ENCODE results near the gene MARK2.

MARK2 gene

DNA sequence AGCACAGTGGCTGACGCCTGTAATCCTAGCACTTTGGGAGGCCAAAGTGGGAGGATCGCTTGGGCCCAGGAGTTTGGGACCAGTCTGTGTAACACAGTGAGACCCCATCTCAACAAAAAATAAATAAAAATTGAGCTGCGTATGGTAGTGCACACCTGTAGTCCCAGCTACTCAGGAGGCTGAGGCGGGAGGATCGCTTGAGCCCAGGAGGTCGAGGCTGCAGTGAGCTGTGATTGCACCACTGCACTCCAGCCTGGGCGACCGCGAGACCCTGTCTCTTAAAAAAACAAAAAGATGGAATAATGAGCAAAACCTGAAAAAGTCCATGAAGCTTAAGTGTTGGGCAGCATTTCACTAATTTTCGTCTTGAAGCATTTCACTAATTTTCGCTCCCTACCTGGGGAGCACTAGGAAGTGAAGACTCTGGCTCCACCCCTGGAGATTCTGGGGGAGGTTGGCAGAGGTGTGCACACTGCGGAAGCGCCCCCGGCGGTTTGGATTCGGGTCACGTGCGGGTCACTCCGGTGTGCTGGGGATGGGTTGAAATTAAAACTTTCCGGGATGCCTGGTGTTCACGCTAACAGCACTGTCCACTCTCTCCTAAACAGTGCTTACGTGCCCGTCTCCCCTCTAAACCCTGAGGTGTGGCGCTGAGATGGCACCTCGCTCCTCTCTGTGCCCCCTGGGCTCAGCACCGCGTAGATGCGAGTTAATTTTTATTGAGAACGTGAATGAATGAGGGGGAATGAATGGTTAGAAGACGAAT is 99.0 kb downstream of the MARK2 start:
- DNase-seq, result no peak

DNA sequence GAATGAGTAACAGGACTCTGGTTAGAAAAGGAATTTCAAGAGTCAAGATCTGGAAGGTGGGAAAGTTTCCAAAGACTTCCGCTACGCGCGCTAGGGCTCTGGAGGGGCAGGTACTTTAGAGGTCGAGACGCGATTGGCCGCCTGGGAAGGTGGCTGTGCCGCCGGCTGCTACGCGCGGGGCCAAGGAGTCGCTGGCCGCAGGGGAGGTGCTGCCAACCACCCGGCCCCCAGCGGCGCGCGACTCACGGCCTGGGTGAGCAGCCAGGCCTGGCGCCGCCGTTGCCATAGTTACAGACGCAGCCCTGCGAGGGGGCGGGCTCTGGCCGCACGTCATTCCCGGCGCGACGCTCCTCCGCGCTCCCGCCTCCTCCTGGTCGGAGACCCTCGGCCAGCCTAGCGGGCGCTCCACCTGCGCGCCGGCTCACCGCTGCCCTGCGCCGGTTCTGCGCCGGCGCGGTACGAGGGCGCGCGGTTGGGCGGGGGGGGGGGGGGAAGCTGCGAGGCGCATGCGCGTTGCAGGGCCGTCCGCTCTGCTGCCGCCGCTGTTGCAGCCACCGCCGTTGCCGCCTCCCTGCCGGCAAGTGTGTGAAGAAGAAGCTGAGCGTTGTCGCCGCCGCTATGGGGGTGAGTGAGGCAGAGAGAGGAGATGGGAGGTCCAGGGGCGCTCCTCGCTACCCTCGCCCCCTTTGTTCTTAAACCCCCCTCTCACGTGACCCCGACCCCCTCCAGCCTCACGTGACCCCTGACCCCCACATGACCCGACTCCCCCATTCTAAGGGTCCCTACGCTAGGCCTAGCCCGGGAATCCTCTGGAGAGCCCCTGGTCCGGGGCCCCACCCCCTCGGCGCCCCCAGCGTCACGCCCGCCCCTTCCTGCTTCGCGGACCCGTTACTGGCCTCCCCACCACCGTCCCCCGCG is 99.8 kb downstream of the MARK2 start, which contains the start of gene NAA40:
TSS of gene NAA40 (plus strand) at position 524 of the 918 bp plus-strand sequence. CDS start at position 619, 95 bp downstream.
- peak; percentile 71 for DNase-seq

DNA sequence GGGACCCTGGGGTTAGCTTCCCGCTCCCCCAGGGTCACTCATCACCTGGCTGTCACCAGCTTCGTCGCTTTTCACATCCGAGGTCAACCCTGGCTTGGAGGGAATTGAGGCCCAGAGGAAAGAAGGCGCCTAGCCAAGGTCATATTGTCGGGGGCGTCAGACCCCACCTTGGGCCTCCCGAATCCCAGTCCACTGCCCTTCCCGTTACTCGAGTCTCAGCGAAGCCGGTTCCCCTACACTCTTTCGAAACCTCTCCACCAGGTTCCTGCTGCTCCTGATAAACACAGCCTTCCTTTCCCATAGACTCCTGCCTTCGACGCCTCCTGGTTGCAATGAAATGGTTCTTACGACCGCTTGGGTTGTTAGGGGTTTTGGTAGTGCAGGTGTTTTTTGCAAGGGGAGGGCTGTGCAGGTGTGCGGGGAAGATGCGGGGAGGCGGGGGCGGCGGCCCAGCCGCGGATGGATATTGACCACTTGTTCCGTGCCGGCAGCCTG is 100.5 kb downstream of the MARK2 start:
- DNase-seq, result no peak

DNA sequence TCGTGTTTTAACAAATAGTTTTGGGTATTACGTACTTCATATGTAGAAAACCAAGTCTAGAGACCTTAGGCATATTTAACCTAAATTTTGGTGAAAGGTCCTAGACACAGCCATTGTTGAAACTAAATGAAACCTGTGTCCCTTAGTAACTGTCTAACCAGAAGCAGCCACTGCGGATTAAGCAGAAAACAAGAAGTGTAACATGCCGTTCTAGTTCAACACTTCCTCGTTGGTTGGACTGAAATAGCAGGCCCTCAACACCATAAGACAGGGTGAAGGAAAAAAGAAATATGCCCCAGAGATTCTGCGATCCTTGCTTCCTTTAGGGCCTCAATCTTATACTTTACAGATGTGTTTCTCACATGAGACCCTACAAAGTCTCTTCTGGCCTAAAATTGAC is 101.9 kb downstream of the MARK2 start:
- no peak for DNase-seq

DNA sequence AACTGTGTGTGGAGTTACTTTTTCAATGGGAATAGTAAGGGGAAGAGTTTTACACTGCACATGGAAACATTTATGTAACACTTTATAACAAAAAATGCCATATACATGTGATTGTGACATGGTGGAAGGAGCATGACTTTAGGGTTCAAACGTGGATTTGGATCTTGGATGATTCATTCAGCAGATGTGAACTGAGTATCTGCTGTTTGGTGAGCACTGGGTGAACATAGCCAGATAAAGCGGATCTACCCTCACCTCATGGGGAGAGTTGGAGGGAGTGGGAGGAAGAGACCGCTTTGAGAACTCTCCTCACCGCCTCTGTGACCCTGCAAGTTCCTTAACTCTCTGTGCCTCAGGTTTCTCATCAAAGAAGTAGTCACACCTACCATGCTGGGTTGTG is 103.0 kb downstream of the MARK2 start:
- no peak for DNase-seq

DNA sequence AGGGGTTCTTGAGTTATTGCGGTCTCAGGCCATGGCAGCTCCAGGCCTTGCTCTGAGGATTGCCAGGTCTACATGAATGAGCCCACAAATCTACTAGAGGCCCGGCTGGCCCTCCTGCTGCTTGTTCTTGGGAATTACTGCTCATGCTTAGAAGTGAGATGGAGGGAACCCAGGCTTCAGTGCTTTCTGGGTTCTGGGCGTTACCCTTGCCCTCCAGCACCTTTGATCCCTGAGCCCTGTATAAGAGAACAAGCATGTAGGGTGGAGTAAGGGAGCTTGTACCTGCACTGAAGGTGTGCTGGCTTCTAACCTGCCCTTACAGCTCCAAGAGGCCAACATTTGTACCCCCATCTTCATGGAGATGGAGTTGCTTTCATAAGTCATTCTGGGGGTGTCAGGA is 103.9 kb downstream of the MARK2 start:
- no peak for DNase-seq

DNA sequence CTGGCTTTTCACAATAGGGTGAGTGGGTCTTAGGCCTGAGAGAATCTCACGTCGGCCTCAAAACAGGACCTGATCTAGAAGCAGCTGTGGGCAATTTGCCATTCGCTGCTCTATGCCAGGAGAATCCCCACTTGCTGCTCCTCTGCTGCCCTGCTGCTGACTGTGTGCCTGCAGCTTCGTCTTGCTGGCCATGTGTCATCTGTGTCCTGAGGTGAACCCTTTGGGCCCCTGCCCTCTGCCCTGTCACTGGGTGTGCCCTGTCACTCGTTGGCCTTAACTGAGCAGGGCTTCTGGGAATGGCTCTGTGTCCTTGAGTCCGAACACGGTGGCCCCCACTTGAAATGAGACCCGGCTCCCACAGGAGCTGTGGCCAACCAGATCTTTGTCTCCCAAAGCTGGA is 106.1 kb downstream of the MARK2 start:
- DNase-seq, result no peak

DNA sequence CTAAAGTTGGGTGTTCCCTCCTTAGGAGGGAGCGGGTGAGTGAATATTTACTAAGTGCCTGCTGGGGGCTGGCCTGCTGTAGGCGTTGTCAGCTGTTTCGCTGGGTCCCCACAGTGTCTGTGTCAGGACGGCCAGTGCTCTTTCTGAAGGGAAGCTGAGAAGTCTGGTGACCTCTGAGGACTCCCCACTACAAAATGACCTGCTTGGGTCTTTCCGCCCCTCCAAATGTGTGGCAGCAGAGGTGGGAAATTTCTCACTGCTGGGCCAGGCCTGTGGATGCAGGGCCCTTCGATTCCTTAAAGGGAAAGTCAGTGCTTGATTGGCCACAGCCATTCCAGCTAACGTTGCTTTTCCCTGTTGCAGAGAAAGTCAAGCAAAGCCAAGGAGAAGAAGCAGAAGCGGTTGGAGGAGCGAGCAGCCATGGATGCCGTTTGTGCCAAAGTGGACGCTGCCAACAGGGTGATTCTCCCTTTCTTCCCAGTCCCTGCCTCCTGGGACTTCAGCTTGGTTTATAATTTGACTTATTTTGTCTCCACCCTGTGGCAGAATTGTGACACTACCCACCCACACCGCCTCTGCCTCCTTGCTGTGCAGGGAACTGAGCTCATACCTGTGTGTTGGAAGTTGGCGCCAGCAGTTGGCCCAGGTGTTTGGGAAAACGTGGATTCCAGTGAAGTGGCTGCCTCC is 106.7 kb downstream of the MARK2 start:
- DNase-seq, result peak; percentile 38

DNA sequence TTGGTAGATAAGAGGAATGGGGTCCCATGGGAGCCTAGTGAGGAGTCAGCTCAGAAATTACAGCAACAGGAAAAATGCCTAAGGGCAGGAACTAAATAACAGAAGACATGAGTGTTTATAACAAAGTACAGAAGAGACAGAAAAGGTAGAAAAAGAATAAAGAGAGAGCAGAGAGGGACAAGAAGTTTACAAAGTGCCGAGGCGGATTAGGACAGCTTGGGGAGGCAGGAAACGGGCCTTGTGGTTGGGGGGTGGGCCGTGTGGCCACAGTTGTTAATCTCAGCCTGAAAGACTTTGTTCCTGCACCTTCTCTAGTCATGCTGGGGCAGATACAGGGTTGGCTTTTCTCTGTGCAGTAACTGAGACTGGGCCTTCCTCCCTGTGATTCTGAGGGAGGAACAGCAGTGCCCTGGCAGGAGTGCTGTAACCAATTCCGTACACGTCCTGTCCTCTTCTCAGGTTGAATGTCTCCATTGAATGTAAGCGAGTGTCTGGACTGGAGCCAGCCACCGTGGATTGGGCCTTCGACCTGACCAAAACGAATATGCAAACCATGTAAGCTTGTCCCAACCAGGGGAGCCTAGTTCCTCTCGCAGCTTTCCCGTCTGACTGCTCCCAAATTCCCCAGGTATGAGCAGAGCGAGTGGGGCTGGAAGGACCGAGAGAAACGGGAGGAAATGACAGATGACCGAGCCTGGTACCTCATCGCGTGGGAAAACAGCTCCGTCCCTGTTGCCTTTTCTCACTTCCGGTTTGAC is 113.0 kb downstream of the MARK2 start:
- DNase-seq, result no peak

DNA sequence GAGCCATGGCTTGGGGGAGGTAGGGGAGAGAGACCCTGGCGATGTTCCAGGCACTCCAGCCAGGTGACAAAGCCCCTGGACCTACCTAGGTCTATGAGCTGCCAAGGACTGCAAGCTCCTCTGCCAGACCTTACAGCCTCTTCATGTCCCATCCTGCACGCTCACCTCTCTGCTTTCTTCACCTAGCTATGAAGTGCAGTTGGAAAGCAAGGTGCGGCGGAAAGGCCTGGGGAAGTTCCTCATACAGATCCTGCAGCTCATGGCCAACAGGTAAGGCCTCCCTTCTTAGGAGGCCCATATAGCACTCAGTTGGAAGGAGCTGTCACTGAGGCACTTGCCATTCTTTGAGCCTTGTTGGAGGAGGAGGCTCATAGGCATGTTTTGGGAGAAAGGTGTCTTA is 113.7 kb downstream of the MARK2 start:
- DNase-seq, result no peak

DNA sequence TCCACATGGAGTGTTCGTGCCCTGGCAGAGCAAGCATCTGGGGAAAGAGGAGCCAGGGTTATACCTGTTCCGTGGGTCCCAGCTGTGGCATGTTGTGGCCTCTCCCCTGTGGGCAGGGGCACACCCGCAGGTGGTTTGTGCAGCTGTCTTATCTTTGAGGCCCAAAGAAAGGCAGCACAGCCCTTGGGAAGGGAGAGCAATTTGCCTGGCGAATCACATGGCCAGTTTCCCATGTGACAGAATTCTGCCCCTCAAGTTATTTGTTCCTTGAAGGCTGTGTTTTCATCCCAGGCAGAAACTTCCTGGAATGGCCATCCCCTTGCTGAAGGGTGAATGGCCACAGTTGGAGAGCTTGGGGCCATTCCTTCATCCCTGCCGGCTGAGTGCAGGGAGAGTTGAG is 119.1 kb downstream of the MARK2 start:
- no peak for DNase-seq
